OCI-M2 (cell line): ENCODE results near the gene UPB1.
"Not testable (repeated sequence)": the region's sequence is repeated elsewhere in the genome, so short reads cannot be mapped to it uniquely, and the experiment has no call there.

Experiments used
- DNase-seq: peaks from one replicate; lab custom pipeline; 2025; ENCODE audit not compliant: unreplicated experiment; lab: John Stamatoyannopoulos, UW

Gene UPB1

DNA sequence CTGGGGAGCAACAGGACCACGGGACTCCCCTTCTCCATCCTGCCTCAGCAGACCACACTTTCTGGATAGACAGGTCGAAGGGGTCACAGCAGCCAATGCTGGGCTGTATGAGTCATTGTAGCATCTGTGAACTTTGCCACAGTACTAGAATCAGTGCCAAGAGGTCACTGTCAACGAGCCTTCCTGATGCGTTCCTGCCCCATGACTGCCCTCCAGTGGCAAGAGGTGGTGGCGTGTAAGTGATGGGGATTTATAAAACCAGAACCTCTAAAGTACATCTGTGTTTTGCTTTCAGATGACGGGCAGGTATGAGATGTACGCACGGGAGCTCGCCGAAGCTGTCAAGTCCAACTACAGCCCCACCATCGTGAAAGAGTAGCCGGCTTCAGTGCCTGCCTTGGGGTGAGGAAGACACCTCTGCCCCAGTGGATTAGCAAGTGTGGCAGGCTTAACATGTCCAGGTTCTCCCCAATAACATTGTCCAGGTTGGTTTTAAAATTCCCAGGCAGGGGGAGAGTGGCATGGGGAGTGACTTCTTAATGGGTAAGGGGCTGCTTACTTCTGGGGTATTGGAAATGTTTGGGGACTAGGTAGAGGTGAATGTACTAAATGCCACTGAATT lies 30.4 kb downstream of the UPB1 start:
- no peak for DNase-seq

DNA sequence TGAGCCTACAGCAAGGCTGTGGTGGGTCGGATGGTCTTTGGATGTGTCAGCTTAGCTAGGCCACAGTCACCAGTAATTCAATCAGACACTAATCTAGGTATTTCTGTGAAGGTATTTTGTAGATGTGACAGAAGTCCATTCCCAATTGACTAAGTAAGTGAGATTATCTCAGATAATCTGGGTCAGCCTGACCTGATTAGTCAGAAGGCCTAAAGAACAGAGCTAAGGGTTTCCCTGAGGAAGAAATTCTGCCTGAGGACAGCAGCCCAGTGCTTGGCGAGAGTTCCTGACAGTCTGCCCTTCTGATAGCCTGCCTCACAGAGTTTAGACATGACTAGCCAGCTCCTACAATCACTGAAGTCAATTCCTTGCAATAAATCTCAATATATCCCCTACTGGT lies 31.1 kb downstream of the UPB1 start:
- no peak for DNase-seq

DNA sequence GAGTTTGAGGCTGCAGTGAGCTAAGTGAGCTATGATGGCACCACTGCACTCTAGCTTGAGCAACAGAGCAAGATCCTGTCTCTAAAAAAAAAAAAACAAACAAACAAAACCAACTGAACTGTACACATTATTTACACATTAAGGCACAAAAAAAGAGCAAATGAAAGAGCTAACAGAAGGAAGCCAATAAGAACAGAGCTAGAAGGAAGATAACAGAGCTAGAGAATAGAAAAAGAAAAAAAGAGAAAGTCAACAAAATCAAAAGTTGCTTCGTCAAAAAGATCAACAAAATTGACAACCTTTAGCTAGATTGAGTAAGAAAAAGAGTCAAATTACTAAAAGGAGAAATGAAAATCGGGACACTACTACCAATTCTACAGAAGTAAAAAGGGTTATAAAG lies 34.8 kb downstream of the UPB1 start:
- DNase-seq, result no peak

DNA sequence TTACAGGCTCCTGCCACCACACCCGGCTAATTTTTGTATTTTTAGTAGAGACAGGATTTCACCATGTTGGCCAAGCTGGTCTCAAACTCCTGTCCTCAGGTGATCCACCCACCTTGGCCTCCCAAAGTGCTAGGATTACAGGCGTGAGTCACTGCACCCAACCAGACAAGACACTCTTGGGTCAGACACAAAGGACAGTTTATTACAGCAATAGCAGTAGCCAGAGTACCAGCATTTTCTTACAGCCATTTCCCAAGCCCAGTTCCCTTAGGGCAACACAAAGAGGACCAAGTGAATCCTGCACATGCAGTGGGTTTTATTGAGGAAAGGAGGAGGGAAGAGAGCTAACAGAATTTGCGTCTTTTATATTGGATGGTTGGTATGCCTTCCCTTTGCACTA lies 35.8 kb downstream of the UPB1 start:
- DNase-seq, result not testable (repeated sequence)

DNA sequence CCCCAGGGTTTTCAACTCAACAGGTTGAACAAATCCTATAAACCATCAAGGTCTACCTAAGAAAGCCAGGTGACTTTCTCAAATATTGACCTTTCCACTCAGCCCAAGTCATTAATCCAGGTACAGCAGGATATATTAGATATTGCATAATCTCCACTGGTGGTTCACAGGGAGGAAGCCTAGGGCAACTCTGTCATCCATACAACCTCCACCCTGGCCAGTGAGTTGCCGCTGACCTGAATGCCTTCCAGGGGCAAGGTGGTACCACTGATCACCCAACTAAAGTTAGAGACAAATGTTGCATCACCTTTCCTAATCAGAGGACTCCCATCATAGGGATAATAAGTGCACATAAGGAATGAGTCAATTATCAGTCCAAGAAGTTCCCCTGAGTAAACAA lies 36.9 kb downstream of the UPB1 start:
- DNase-seq, result no peak

DNA sequence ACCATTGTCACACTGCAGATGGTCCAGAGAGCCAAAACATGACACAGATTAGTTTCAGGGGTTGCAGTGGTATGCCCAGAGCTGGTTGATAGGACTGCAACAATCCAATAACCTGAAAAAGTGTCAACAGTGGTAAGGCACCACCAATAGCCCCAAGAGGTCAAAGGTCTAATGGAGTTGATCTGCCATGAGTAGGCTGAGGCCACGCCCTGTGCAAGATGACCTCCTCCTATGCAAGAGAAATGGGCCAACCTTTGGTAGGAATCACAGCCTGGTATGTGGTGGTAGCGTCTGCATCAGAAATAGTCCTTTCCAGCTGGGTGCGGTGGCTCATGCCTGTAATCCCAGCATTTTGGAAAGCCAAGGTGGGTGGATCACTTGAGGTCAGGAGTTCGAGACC lies 40.2 kb downstream of the UPB1 start:
- no peak for DNase-seq

DNA sequence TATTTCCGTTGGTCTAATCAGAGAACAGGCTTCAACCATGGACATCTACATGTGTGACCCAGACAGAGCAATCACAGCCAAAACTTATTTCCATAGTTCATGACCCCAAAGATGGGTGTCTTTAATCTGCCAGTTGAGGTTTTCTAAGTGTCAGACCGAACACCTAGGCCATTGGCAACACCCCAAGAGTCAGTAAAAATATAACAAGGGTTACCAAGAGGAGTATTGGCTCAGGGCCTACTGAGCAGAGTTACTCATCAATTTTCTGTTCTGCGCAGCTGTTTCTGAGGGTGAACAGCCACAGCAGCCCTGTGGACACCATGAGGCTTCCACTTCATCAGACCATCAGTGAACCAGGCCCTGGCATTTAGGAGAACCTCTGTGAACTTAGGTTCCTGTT lies 41.0 kb downstream of the UPB1 start:
- no peak for DNase-seq

DNA sequence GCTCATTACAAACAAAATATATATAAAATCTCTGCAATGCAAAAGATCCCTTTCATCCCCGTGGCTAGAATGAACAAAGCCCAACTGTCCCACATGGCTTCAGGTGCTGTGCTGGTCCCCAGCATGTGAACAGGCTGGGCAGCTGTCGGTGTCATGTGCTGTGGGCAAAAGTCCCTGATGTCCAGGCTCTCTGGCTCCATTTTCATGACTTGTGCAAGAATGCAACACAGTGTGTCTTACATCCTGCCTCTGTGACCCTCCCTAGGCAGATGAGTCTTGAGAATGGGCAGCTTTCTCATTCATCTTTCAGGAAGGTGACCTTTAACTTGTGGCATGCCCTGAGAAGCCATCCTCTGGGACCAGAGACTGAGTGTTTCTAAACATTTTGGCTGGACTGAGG lies 45.3 kb downstream of the UPB1 start:
- DNase-seq, result no peak

DNA sequence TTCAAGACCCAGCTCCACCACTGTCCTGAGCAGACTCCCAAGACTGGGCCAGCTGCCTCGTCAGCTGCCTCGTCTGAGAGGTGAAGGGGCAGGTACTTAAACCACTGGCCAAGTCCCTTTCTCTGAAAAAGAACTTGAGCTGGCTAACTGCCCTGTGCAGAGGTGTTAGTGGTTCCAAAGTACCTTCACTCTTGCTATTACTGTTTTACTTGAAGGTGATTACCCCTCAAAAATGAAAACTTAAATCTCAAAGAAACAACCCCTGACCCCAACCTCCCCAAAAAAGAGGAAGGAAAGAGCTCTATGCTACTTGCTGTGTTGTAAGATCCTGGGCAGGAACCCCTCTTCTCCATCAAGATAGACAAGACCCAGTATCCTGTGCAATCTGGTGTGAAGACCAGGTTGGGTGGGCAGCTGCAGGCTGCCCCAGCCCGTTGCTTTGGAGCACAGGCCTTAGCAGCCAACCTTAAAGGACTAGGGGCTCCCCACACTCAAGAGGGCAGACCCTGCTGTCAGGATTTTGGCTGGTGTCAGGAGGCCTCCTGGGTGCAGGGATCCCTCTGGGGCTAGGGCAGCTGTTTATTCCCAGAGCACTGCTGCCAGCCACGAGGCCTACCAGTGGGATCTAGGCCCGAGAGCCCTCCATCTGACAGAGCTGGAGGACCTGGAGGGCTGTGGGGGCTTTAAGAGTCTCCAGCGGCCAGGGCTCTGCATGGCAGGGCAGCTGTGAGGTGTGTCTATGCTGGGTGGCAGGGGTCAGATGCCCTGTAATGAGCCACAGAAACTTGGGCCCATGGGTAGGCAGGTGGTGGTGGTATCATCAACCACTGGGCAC lies 46.8 kb downstream of the UPB1 start:
- DNase-seq, result no peak

DNA sequence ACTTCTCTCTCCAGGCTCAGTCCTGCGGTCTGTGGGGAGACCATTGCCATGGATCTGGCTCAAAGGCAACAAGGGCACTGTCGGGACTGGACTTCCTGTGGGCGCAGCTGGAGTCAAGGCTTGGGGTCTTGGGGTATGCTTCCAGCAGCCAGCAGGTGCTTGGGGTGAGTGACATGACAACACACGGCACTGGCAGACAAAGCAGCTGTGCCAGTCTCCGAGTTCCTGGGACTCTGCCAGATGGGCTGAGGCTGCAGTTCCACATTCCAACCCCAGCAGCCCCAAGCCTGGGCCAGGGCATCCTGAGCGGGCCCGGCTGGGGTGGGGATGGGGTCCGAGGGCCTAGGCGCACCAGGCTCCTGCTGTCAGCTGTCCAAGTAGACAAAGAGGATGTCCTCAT lies 47.5 kb downstream of the UPB1 start:
- DNase-seq, result no peak

DNA sequence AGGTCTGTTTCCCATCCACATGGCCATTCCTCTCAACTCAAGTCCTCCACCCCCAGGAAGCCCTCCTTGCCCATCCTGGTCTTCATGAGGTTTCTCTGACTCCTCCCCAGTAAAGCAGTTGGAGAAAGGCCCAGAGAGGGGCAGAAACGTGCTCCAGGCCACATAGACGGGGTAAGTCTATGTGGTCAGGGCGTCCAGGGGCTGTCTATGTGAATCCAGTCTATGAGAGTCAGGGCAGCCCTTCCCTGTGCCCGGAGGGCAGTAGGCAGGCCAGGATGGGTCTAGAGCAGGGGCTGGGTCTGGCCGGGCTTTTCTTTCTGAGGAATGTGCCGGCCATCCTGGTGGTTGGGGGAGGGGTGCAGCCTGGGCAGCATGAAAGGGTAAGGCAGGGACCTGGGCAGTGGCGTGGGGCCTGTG lies 48.1 kb downstream of the UPB1 start:
- no peak for DNase-seq

DNA sequence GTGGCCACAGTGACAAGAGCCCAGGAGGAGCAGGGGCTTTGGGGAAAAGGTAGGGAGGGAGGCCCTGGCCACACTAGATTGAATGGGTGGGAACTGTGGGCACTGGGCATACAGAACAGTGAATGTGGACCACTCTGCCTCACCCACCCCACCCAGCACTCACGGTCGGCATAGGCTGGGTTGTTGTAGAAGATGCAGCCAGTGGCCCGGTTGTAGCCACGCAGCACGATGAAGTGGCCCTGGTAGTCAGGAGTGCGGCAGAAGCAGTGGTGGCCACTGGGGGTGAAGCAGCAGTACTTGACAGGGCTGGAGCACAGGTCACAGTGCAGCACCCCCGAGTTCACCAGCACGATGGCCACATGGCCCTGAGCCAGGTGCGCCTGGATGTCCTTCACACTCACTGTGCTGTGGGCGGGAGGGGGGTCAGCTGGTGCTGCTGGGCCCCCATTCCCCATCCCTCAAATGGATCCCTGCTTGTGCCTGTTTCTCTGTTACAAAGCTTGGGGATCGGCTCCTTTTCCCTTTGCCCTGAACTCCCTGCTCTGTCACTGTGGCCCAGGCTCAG lies 48.6 kb downstream of the UPB1 start:
- no peak for DNase-seq

DNA sequence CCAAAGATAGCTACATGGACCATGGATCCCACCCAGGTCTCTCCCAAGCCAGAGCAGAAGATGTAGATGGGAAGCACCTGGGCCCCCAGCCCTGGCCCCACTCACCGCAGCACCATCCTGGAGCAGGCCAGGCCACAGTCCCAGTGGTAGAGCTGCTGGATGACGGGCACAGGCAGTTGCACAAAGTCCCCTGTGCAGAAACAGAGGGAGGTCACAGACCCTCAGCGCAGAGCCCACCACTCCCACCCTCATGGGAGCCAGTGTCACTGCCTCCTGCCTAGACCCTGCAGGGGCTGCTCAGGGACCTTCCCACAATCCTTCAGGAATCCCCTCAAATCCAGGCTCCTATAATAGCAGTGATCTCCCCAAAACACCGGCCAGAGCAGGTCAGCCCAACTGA lies 53.7 kb downstream of the UPB1 start:
- DNase-seq, result no peak

DNA sequence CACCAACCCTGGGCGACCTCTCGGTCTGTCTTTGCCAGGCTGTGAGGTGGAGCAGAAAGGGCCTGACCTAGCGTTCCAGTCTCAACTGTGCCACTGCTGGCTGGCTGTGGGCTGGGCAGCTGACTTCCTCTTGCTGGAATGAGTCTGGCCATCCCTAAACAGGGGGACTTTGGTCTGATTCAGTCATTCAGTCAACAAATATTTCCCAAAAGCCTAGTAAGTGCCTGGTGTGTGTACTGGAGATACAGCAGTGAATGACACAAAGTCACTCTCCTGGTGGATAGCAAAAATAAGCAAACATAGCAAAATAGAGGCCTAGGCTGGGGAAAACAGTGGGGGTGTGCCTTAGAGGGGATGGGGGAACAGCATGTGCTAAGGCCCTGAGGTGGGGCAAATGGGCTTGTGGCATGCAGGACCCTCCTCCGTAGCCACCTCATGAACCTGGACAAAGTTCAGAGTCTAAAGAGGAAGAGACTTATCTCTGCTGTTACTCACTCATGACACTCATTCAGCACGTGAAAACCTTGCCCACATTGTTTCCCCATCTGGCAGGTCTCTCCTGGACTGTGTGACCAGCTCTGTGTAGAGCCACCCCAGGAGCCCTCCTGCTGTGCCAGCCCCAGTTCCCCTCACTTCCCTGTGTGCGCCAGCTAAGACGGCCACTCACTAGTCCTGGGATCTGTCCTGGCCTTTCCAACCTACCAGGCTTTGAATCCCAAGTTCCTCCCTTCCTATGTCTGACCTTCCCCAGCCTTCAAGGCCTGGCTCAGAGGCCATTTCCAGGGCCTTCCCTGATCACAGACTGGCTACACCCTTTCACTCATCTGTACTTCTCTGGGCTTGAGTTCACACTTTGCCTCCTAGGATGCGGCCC lies 55.1 kb downstream of the UPB1 start:
- no peak for DNase-seq

DNA sequence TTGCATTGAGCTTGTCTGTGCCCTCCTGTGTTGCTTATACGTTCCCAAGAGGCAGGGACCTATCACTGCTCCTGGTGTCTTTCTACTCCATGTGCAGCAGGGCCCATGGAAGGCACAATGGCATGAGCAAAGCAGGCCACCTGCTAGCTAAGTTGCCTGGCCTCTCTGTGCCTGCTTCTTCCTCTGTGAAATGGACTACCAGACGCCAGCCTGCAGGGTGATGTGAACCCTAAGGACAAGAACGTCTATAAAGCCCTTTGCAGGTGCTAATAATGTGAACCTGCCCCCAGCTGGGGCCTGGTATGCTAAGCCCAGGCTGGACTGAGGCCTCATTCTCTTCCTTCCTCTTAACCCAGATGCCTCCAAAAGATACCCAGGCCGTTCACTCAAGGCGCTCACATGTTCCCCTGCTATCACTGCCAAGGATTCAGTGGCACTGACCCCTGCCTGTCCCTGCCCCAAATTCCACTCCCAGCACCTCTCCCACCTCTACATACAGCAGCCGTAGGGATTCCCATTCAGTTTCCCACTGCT lies 55.8 kb downstream of the UPB1 start:
- no peak for DNase-seq

DNA sequence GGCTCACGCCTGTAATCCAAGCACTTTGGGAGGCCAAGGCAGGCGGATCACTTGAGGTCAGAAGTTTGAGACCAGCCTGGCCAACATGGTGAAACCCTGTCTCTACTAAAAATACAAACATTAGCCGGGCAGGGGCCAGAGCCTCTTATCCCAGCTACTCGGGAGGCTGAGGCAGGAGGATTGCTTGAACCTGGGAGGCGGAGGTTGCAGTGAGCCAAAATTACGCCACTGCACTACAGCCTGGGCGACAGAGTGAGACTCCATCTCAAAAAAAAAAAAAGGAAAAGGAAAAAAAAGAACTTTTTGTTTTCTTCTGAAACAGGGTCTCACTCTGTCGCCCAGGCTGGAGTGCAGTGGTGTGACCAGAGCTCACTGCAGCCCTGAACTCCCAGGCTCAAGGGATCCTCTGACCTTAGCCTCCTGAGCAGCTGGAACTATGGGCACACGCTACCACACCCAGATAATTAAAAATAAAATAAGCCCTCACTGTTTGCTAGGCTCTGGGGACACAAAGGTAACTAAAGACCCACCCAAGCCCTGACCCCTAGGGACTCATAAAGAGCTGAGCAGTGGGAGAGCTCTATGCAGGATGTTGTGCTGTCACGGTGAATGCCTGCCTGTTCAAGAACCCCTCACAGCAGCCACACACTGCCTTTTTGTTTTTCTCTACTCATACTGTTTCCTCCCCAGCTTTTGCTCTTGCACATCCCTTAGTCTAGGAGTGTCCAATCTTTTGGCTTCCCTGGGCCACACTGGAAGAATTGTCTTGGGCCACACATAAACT lies 57.6 kb downstream of the UPB1 start:
- DNase-seq, result not testable (repeated sequence)

DNA sequence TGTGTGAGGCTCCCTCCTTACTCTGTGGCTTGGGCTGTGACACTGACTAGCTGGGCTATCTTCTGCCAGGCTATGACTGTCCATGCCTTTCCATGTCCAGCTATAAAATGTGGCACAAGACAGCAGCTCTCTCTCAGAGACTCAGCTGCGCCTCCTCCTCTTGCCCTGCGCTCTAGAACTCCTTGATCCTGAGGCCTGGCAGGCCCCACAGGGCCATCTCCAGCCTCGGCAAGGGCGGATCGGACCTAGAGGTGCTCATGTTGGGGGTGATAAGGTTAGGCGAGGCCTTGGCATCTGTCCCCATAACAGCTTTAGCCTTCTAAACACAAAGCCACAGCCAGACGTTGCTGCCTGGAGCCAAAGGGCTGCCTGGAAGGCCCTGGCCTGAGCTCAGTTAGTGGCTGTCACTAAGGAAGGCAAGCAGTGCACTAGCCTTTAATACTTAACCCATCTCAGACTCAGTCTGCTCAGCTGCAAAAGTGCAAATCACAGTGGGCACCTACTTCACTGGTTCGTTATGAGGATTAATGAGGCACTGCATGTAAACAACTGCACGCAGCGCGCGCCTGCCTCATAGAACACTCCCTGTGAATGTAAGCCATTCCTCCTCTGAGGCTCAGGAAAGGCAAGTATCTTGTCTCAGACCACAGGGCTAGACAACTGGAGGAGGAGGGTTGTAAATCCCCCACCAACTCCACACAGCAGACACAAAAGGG lies 58.6 kb downstream of the UPB1 start:
- no peak for DNase-seq

DNA sequence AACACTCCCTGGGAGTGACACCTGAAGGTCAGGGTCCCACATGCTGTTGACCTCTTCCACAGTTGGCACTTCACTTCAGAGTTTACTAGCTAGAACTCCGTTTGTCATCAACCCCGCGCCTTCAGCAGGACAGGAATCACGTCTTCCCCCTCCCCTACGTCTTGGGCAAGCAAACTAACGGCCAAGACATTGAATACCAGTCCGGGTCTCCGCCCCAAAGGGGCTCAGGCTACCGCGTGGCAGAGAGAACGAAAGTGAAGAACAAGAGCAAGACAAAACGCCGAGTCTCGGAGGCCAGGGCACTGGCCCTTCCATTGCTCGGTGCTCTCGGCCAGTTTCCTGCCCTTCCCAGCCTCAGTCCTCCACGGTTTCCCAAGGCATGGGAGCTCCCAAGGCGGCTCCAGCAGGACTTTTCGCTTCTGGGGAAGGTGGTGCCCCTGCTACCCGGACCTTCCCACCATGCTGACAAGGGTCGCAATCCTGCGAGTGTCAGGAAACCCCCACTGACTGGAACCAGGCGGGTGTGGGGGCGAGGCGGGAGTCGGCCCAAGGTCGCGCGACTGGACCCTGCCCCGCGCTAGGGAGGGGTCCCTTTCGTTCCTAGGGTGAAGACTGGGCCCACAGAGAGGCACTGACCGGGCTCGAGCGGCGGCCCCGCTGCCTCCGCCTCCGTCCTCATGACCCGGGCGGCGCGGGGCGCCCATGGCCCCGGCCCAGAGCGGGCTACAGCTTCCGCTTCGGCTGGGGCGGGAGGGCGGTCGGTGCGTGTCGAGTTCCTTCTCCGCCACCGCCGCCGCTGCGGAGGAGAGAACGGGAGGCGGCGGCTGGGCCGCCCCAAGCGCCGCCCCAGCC lies 59.4 kb downstream of the UPB1 start, which contains the start of gene GUCD1:
Gene GUCD1 (minus strand): TSS at position 826 of the 852 bp plus-strand sequence. CDS start 147 bp downstream, at position 679.
- no peak for DNase-seq
